KOPT-K1 (cell line): ENCODE data around the gene RBFOX1.

Experiments
- H3K27ac ChIP-seq: fragments of 200-600 bp; sonication (generic); 2 replicates; pipeline ENCODE4 v1.5.1; 2016; ENCODE audit warnings: antibody characterized with exemption, mild to moderate bottlenecking, low read depth, low read length; ENCODE audit not compliant: poor library complexity, severe bottlenecking
- H3K36me3 ChIP-seq: fragments of 200-600 bp; sonication (generic); 2 replicates; pipeline ENCODE4 v1.5.1; 2017; ENCODE audit warnings: antibody characterized with exemption, mild to moderate bottlenecking, low read length, moderate library complexity; ENCODE audit not compliant: insufficient read depth
- H3K9me3 ChIP-seq: fragments of 200-600 bp; sonication (generic); 2 replicates; pipeline ENCODE4 v1.5.1; 2017; ENCODE audit warnings: antibody characterized with exemption, low read length, mild to moderate bottlenecking; ENCODE audit not compliant: insufficient read depth, poor library complexity, severe bottlenecking

Gene RBFOX1

GRCh38 chr16:7566360-7566759, 233.7 kb downstream of the RBFOX1 start:
- H3K9me3 ChIP-seq, result no peaks in the 10 kb centered on the region
- H3K27ac ChIP-seq, result no peak overlapping the region
- no peaks in the 10 kb centered on the region for H3K36me3 ChIP-seq

- H3K36me3 ChIP-seq, result no peaks in the 10 kb centered on the region
- H3K9me3 ChIP-seq, result no peaks in the 10 kb centered on the region
- no peak overlapping the region for H3K27ac ChIP-seq
Measured at GRCh38 chr16:7571366-7571765, 238.7 kb downstream of the RBFOX1 start.

- Histone ChIP-seq H3K36me3 (no peaks in the 10 kb centered on the region), H3K27ac (no peak overlapping the region), H3K9me3 (no peaks in the 10 kb centered on the region)
Measured at GRCh38 chr16:7577588-7577987, 244.9 kb downstream of the RBFOX1 start.

- Histone ChIP-seq H3K36me3 (no peaks in the 10 kb centered on the region), H3K27ac (no peak overlapping the region), H3K9me3 (no peaks in the 10 kb centered on the region)
Measured at GRCh38 chr16:7579454-7579853, 246.8 kb downstream of the RBFOX1 start.

GRCh38 chr16:7581175-7581574, 248.5 kb downstream of the RBFOX1 start:
- Histone ChIP-seq H3K27ac (no peak overlapping the region), H3K9me3 (no peaks in the 10 kb centered on the region), H3K36me3 (no peaks in the 10 kb centered on the region)

- Histone ChIP-seq H3K27ac (no peak overlapping the region), H3K36me3 (no peaks in the 10 kb centered on the region), H3K9me3 (no peaks in the 10 kb centered on the region)
Measured at GRCh38 chr16:7583396-7583795, 250.8 kb downstream of the RBFOX1 start.

GRCh38 chr16:7584561-7584960, 251.9 kb downstream of the RBFOX1 start:
- no peak overlapping the region for H3K27ac ChIP-seq
- H3K9me3 ChIP-seq, result no peaks in the 10 kb centered on the region
- no peaks in the 10 kb centered on the region for H3K36me3 ChIP-seq

GRCh38 chr16:7585705-7586104, 253.1 kb downstream of the RBFOX1 start:
- H3K36me3 ChIP-seq, result no peaks in the 10 kb centered on the region
- H3K9me3 ChIP-seq, result no peaks in the 10 kb centered on the region
- no peak overlapping the region for H3K27ac ChIP-seq

- Histone ChIP-seq H3K27ac (no peak overlapping the region), H3K36me3 (no peaks in the 10 kb centered on the region), H3K9me3 (no peaks in the 10 kb centered on the region)
Measured at GRCh38 chr16:7590934-7591333, 258.3 kb downstream of the RBFOX1 start.

- Histone ChIP-seq H3K27ac (no peak overlapping the region), H3K36me3 (no peaks in the 10 kb centered on the region), H3K9me3 (no peaks in the 10 kb centered on the region)
Measured at GRCh38 chr16:7596308-7596707, 263.7 kb downstream of the RBFOX1 start.

- no peak overlapping the region for H3K27ac ChIP-seq
- H3K9me3 ChIP-seq, result no peaks in the 10 kb centered on the region
Measured at GRCh38 chr16:7597677-7598076, 265.0 kb downstream of the RBFOX1 start.

GRCh38 chr16:7601100-7601499, 268.5 kb downstream of the RBFOX1 start:
- Histone ChIP-seq H3K36me3 (no peaks in the 10 kb centered on the region), H3K27ac (no peak overlapping the region), H3K9me3 (no peaks in the 10 kb centered on the region)

More at GRCh38 chr16:7597677-7598076, 265.0 kb downstream of the RBFOX1 start:
- no peaks in the 10 kb centered on the region for H3K36me3 ChIP-seq

- no peaks in the 10 kb centered on the region for H3K36me3 ChIP-seq
- no peak overlapping the region for H3K27ac ChIP-seq
- no peaks in the 10 kb centered on the region for H3K9me3 ChIP-seq
Measured at GRCh38 chr16:7602291-7602950, 269.8 kb downstream of the RBFOX1 start.

- no peaks in the 10 kb centered on the region for H3K36me3 ChIP-seq
- no peak overlapping the region for H3K27ac ChIP-seq
- H3K9me3 ChIP-seq, result no peaks in the 10 kb centered on the region
Measured at GRCh38 chr16:7605812-7606211, 273.2 kb downstream of the RBFOX1 start.

- peaks cover 7% of the 10 kb centered on the region for H3K9me3 ChIP-seq
- H3K36me3 ChIP-seq, result no peaks in the 10 kb centered on the region
- no peak overlapping the region for H3K27ac ChIP-seq
Measured at GRCh38 chr16:7612671-7613070, 280.0 kb downstream of the RBFOX1 start.

GRCh38 chr16:7613518-7613917, 280.9 kb downstream of the RBFOX1 start:
- no peak overlapping the region for H3K27ac ChIP-seq
- peaks cover 7% of the 10 kb centered on the region for H3K9me3 ChIP-seq
- H3K36me3 ChIP-seq, result no peaks in the 10 kb centered on the region
